GM18502 (cell line): ENCODE measurements around the gene PCDHGA6.
"Not testable (repeated sequence)": the region's sequence is repeated elsewhere in the genome, so short reads cannot be mapped to it uniquely, and the experiment has no call there.

Source experiments
- ATAC-seq: cut with Tn5 transposase; IDR thresholded peaks from one replicate; pipeline ENCODE4 v1.9.1; 2021; ENCODE audit warnings: mild to moderate bottlenecking; ENCODE audit not compliant: unreplicated experiment, poor library complexity

Gene PCDHGA6

DNA sequence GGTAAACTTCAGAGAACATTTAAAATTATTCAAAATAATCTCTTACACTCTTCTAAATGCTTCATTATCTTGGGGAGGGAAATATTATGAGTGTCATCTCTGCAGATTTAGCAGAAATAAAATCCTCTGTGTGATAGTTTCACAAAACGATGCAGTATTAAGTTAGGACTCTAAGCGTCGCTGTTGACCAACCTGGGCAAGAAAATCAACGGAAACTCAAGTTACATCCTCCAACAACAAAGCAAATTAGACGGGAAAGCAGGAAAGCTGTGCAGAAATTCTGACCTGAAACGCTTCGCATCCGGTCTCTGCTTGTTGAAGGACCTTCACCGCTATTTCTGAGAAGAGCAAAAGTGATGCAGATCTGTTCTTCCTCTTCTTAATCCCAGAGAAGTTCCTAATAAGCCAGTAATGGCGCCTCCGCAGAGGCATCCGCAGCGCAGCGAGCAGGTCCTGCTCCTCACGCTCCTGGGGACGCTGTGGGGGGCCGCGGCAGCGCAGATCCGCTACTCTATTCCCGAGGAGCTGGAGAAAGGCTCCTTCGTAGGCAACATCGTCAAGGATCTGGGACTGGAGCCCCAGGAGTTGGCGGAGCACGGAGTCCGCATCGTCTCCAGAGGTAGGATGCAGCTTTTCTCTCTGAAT, at the start of gene PCDHGA6:
PCDHGA6 (plus strand) TSS at position 219 of the 645 bp plus-strand sequence; CDS start at position 412, 193 bp downstream.
- no peak for ATAC-seq

DNA sequence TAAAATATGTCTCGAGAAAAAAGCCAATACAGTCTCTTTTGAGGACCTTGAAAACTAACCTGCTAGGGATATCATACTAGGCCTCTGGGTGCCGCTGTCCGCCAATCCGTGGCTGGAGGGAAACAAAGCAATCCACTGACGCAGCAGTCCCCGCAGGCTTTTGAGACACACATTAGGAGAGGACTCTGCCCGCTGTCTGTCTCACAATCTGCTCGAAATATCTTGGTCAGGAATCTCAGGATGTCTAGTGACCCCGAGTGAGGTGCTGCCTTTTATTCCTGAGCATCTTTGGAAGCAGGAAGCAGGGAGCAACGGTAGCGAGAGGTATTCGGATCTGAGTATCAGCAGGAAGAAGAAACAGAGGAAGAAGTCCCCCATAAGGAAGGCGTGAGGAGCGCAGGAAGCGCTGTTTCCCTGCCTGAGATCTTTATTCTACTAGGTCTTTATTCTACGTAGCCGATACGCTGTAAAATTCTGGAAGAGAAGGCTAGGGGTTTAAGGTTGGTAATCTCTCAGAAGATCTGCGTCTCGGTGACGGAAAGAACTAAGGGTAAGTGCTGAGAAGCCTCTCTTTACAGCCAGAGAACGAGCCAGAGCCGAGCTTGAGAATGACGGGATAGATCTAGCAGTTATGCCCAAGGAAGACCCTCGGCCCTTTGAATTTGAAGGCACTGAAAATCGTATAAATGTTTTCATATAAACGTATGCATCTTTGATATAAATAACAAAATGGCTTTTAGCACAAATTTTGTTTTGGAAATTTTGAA, 47.4 kb upstream of the PCDHGA6 start:
- peak; percentile 91 for ATAC-seq

DNA sequence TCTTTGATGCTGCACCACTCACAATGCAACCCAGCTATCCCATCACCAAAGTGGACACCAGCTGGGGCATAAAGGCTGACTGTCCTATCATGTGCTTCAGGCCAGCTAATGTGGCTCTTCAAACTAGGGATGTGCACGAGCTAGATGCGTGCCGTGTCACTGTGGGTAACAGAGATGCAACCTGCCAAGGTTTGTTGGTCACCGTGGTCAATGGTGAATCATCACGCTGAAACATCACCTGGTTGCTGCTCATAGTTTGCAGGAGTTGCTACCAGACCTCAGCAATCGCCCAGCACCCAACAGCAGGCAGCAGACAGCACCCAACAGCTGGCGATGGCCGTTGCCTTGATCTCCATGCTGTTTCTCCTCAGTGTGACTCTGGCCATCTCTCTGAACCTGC, 45.5 kb upstream of the PCDHGA6 start:
- ATAC-seq = no peak

DNA sequence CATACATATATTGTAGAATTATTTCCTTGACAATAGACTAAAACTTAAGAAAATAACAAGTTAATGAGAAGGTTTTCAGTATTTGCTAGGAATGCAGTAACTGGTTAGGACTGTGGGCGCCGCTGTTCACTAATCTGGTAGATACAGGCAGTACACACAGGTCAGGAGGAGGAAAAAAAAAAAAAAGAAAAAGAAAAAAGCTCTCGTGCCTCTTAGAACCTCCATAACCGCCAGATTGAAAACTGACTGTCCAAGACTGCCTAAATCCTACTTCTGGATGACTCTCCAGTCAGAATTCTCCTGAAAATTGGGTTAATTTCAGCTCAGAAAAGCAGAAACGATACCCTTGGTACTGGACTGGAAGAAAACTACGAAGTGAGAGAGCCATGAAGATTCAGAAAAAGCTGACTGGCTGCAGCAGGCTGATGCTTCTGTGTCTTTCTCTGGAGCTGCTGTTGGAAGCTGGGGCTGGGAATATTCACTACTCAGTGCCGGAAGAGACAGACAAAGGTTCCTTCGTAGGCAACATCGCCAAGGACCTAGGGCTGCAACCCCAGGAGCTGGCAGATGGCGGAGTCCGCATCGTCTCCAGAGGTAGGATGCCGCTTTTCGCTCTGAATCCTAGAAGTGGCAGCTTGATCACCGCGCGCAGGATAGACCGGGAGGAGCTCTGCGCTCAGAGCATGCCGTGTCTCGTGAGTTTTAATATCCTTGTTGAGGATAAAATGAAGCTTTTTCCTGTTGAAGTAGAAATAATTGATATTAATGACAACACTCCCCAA, 43.2 kb upstream of the PCDHGA6 start, which contains the start of gene PCDHGA1:
PCDHGA1 (plus strand) TSS at position 216 of the 782 bp plus-strand sequence.
- no peak for ATAC-seq

DNA sequence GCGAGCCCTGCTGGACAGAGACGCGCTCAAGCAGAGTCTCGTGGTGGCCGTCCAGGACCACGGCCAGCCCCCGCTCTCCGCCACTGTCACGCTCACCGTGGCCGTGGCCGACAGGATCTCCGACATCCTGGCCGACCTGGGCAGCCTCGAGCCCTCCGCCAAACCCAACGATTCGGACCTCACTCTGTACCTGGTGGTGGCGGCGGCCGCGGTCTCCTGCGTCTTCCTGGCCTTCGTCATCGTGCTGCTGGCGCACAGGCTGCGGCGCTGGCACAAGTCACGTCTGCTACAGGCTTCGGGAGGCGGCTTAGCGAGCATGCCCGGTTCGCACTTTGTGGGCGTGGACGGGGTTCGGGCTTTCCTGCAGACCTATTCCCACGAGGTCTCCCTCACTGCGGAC, 41.1 kb upstream of the PCDHGA6 start:
- ATAC-seq = not testable (repeated sequence)

DNA sequence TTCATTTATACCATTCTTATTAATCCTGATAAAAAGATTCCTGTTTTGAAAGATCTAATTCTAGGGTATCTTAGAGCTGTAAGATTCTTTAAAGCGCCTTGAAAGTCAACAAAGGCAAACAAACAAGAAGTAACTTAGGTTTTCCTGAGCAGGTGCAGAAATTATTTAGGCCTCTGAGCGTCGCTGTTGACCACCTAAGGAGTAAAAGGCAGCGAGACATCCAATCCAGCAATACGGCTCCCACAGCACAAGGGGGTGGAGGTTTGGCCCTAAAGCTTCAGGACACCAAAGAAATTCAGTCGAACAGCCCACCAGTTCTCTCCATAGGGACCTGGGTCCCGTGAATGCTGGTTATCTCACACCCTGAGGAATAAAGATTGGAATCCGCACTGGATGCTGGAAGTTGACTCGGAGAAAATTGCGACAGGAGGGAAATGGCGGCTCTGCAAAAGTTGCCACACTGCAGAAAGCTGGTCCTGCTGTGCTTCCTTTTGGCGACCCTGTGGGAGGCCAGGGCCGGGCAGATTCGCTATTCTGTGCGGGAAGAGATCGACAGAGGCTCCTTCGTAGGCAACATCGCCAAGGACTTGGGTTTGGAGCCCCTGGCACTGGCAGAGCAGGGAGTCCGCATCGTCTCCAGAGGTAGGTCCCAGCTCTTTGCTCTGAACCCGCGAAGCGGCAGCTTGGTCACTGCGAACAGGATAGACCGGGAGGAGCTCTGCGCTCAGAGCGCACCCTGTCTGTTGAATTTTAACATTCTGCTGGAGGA, 35.0 kb upstream of the PCDHGA6 start, which contains the start of gene PCDHGA2:
PCDHGA2 (plus strand) TSS at position 223 of the 769 bp plus-strand sequence.
- no peak for ATAC-seq

DNA sequence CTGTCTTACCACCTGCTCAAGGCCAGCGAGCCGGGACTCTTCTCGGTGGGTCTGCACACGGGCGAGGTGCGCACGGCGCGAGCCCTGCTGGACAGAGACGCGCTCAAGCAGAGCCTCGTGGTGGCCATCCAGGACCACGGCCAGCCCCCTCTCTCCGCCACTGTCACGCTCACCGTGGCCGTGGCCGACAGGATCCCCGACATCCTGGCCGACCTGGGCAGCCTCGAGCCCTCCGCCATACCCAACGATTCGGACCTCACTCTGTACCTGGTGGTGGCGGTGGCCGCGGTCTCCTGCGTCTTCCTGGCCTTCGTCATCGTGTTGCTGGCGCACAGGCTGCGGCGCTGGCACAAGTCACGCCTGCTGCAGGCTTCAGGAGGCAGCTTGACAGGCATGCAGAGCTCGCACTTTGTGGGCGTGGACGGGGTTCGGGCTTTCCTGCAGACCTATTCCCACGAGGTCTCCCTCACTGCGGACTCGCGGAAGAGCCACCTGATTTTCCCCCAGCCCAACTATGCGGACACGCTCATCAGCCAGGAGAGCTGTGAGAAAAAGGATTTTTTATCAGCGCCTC, 32.8 kb upstream of the PCDHGA6 start:
- not testable (repeated sequence) for ATAC-seq

DNA sequence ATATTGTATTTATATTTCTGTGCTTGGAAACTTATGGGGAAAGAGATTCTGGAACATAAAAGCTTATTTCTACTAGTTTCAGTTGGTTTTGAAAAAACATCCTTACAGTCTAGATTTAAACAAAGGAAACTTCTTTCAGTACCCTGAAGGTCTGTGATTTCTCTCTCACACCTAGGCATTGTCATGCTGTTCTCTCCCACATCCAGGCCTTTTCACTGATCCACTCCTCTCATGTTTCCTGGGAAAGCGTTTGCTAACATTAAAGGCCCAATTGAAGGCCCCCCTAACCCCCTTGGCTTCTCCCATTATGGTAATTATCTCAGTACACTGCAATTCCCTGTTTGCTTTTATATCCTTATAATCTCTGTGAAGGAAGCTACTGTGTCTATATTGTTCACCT, 30.9 kb upstream of the PCDHGA6 start:
- no peak for ATAC-seq

DNA sequence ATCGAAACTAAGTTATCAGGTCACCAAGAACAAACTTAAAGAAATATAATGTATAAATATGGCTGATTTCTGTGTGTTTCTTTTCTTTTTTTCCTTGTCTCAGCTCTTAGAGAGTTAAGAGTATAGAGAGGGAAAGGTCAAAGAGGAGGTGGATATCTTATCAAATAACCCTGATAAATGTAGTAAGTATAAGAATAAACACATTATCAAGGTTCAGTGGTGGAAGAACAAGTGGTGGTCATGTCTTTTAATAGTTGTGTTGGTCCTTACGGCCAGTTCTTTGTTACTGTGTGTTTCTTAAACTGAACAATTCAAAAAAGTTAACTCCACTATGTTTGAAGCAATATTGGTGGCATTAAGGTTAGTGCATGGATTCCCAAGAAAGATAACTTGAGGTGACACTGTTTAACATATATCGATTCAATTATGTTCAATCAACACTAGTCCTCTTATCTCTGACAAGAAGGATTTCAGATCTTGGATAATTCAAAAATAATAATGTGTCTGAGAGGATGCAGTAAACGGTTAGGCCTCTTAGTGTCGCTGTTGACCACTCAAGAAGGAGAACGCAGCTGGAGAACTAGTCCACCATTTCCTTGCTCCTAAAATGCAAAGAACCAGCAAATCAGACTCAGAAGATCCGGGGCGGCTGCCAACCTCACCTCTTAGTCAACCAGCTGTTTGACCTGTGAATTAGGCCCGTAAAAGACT, 30.3 kb upstream of the PCDHGA6 start, which contains the start of gene PCDHGA3:
PCDHGA3 (plus strand) TSS at position 588 of the 711 bp plus-strand sequence. CDS start 205 bp downstream, outside the sequence.
- no peak for ATAC-seq

DNA sequence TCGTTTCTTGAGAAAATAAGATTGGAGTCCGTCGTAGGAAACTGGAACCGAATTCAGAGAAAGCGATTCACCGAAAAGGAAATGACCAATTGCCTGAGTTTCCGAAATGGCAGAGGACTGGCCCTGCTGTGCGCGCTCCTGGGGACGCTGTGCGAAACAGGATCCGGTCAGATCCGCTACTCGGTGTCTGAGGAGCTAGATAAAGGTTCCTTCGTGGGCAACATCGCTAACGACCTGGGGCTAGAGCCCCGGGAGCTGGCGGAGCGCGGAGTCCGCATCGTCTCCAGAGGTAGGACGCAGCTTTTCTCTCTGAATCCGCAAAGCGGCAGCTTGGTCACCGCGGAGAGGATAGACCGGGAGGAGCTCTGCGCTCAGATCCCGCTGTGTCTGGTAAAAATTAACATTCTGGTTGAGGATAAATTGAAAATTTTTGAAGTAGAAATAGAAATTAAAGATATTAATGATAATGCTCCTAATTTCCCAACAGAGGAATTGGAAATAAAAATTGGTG, 29.7 kb upstream of the PCDHGA6 start:
- no peak for ATAC-seq

DNA sequence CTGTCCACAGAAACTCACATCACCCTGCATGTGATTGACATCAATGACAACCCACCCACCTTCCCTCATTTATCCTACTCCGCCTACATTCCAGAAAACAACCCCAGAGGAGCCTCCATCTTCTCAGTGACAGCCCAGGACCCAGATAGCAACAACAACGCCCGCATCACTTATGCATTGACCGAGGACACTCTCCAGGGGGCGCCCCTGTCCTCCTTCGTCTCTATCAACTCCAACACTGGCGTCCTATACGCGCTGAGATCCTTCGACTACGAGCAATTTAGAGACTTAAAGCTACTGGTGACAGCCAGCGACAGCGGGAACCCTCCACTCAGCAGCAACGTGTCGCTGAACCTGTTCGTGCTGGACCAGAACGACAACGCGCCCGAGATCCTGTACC, 28.4 kb upstream of the PCDHGA6 start:
- no peak for ATAC-seq

DNA sequence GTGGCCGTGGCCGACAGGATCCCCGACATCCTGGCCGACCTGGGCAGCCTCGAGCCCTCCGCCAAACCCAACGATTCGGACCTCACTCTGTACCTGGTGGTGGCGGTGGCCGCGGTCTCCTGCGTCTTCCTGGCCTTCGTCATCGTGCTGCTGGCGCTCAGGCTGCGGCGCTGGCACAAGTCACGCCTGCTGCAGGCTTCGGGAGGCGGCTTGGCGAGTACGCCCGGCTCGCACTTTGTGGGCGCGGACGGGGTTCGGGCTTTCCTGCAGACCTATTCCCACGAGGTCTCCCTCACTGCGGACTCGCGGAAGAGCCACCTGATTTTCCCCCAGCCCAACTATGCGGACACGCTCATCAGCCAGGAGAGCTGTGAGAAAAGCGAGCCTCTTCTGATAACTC, 27.7 kb upstream of the PCDHGA6 start:
- not testable (repeated sequence) for ATAC-seq

DNA sequence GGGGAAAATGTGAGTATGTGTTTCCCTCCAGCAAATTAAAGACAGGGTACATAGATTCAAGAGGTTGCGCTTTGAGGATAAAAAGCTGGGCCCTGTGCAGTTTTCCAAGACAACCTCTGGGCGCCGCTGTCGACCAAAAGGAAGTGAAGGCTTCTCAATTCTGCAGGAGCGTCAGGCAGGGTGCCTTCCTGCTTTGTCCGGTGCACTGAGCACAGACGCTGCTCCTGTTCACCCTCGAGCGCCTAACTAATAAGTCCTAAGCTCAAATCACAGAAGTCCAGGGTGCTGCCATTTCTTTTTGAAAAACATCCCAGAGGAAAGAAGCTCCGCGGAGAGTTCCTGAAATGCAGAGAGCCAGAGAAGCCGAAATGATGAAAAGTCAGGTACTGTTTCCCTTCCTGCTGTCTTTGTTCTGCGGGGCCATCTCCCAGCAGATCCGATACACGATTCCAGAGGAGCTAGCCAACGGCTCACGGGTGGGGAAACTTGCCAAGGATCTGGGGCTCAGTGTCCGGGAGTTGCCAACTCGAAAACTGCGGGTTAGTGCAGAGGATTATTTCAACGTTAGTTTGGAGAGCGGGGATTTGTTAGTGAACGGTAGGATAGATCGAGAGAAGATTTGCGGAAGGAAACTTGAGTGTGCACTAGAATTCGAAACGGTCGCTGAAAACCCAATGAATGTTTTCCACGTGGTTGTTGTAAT, 23.6 kb upstream of the PCDHGA6 start, which contains the start of gene PCDHGB1:
PCDHGB1 (plus strand) TSS at position 183 of the 703 bp plus-strand sequence; CDS start at position 345, 162 bp downstream.
- ATAC-seq = no peak

DNA sequence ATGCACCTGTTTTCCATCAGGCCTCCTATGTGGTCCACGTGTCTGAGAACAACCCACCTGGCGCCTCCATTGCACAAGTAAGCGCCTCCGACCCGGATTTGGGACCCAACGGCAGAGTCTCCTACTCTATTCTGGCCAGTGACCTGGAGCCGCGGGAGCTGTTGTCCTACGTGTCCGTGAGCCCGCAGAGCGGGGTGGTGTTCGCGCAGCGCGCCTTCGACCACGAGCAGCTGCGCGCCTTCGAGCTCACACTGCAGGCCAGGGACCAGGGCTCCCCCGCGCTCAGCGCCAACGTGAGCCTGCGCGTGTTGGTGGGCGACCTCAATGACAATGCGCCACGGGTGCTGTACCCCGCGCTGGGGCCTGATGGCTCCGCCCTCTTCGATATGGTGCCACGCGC, 22.1 kb upstream of the PCDHGA6 start:
- no peak for ATAC-seq

DNA sequence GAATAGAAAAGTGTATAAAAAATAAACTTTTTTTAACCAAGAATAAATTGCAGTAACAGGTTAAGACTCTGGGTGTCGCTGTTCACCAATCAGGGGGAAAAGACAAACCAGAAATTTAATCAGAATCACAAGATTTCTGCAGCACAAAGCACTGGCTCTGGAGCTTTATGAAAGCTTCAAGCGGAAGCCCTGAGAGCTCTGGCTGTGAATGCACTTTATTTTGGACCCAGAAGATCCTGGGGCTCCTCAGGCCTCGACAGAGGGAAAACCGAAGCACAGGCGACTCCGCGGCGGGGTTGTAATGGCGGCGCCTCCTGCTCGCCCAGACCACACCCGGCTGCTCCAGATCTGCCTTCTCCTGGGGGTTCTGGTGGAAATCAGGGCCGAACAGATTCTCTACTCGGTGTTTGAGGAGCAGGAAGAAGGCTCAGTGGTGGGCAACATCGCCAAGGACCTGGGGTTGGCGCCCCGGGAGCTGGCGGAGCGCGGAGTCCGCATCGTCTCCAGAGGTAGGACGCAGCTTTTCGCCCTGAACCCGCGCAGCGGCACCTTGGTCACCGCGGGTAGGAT, 18.7 kb upstream of the PCDHGA6 start, which contains the start of gene PCDHGA4:
PCDHGA4 (plus strand) TSS at position 122 of the 570 bp plus-strand sequence; CDS start at position 209, 87 bp downstream.
- ATAC-seq = no peak

DNA sequence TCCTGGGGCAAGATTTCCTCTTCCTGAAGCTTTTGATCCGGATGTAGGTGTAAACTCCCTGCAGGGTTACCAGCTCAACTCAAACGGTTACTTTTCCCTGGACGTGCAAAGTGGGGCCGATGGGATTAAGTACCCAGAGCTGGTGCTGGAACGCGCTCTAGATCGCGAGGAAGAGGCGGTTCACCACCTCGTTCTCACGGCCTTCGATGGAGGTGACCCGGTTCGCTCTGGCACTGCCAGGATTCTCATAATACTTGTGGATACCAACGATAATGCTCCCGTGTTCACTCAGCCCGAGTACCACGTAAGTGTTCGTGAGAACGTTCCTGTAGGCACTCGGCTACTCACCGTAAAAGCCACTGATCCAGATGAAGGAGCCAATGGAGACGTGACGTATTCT, 18.1 kb upstream of the PCDHGA6 start:
- ATAC-seq = no peak

DNA sequence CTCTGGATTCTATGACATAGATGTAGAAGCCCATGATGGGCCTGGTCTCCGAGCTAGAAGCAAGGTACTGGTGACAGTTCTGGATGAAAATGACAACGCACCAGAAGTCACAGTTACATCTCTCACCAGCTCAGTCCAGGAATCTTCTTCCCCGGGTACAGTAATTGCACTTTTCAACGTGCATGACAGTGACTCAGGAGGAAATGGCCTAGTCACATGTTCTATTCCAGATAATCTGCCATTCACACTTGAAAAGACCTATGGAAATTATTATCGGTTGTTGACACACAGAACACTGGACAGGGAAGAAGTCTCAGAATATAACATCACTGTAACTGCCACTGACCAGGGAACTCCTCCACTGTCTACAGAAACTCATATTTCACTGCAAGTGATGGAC, 17.6 kb upstream of the PCDHGA6 start:
- ATAC-seq = no peak

DNA sequence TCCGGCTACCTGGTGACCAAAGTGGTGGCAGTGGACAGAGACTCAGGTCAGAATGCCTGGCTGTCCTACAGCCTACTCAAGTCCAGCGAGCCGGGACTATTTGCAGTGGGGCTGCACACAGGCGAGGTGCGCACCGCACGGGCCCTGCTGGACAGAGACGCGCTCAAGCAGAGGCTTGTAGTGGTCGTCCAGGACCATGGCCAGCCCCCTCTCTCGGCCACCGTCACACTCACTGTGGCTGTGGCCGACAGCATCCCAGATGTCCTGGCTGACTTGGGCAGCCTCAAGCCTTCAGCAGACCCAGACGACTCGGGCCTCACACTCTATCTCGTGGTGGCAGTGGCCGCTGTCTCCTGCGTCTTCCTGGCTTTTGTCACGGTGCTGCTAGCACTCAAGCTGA, 16.7 kb upstream of the PCDHGA6 start:
- no peak for ATAC-seq
